NCI-H187 treated with DMSO at 0.1 percent for 48 hours (cell line): ENCODE results near the gene UQCRC1.
"Not testable (repeated sequence)": the region's sequence is repeated elsewhere in the genome, so short reads cannot be mapped to it uniquely, and the experiment has no call there.

Experiments used
- DNase-seq: peaks from one replicate; lab custom pipeline; 2025; lab: John Stamatoyannopoulos, UW

Gene UQCRC1

GRCh38 chr3:48553886-48554845 lies 55.3 kb downstream of the UQCRC1 start:
- no peak for DNase-seq

- DNase-seq = no peak
Observed at GRCh38 chr3:48553361-48553760, 56.1 kb downstream of the UQCRC1 start.

GRCh38 chr3:48552111-48552951 lies 57.1 kb downstream of the UQCRC1 start:
- DNase-seq = no peak

DNA sequence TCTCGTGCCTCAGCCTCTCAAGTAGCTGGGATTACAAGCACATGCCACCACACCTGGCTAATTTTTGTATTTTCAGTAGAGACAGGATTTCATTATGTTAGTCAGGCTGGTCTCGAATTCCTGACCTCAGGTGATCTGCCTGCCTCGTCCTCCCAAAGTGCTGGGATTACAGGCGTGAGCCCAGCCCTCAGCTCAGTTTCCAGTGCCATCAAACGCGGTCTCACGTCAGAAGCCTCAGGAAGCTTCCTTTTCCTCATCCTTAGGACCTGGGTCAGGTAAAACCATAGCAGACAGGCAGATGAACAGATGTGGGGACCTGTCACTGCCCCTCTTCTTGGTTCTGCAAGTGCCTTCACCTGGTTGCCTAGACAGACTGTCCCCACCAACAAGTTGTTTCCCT lies 57.8 kb downstream of the UQCRC1 start:
- DNase-seq = not testable (repeated sequence)
